ENCODE measurements around the gene PLA2G4F.

Gene PLA2G4F

GRCh38 chr15:42130246-42130986, 26.0 kb downstream of the PLA2G4F start:
- DNase-seq: no peak

GRCh38 chr15:42129364-42129763, 27.1 kb downstream of the PLA2G4F start:
- no peak for DNase-seq

- no peak for DNase-seq
These were observed 28.0 kb downstream of the PLA2G4F start for GRCh38 chr15:42128476-42128875.

- DNase-seq: no peak
These were observed 32.9 kb downstream of the PLA2G4F start for GRCh38 chr15:42123546-42123945.

- no peak for DNase-seq
These were observed 34.8 kb downstream of the PLA2G4F start for GRCh38 chr15:42121682-42122081.

DNA sequence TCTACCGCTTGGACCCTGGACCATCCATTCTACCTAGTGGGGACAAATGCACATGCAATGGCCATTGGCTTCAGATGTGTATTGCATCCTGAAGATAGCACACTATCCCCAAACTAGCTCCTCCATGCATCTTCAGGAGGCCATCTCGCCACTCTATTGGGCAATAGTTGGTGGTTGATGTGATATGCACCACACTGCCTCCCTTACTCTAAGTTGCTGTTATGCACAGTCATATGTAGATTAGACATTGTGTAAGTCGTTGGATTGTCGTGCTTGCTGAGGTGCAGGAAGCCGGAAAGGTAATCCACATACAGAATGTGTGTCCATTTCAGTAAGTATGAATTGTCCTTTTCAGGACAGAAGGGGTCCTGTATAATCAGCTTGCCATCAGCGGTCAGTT, 35.4 kb downstream of the PLA2G4F start:
- DNase-seq: no peak

DNA sequence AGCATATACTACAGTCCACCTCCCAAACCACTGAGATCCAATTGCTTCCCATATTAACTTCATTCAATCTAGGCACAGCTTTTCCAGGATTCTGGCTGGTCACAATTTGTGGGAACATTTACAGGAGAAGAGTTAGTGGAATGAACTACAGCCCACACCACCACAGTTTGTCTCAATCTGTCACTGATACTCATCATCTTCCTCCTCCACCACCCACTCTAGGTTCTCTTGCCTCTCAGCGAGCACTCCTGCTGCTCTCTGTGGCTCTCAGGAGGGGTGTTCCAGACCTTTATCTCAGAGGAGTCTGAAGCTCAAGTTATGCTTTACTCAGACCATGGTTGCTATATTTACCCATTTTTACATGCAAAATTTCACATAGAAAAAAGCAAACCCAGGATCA, 36.2 kb downstream of the PLA2G4F start:
- DNase-seq: no peak

- no peak for DNase-seq
These were observed 37.0 kb downstream of the PLA2G4F start for GRCh38 chr15:42119446-42119760.

DNA sequence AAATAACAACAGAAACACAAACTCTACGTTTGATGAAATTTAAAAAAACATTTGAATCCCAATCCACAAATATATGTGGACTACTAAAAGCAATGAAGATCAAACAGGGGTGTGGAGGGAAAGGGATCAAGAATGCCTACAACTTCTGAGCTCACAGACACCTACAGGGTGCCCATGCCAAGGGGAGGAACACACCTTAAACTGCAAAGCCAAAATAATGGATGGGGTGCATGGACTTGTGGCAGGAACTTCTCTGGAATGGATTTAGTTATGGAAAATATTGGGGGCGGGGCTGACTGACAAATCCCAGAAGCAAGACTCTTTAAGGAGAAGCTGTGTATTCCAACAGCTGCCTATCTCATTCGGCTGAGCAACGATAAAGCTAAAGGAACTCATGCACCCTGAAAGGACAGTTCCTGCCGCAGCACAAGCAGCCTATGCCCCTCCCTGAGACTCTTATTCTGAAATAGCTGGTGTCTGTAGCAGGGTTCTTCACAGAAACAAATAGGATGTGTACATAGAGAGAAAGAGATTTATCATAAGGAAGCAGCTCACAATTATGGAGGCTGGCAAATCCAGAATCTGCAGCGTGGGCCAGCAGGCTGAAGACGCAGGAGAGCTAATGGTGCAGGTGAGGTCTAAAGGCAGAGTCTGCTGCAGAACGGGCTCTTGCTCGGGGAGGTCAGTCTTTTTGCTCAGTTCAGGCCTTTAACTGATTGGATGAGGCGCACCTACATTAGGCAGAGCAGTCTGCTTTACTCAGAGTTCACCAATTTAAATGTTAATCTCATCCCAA, 37.6 kb downstream of the PLA2G4F start:
- DNase-seq: no peak

- DNase-seq: no peak
These were observed 44.5 kb downstream of the PLA2G4F start for GRCh38 chr15:42111924-42112323.

DNA sequence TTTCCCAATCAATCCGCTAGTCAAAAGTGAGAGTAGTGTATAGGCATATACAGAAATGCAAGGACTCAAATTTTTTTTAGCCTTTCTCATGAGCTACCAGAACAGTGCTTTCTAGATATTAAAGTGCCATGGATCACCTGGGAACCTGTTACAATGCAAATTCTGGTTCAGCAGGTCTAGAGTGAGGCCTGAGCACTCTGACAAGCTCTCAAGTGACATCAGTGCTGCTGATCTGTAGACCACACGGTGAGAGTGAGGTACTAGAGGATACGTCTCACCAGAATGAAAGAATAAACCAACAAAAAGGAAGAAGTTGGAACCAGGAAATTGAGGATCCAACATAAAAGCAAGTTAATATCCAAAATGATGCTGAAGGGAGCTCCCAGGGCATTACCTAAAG, 46.1 kb downstream of the PLA2G4F start:
- DNase-seq: no peak

GRCh38 chr15:42108806-42109205, 47.6 kb downstream of the PLA2G4F start:
- DNase-seq: no peak

DNA sequence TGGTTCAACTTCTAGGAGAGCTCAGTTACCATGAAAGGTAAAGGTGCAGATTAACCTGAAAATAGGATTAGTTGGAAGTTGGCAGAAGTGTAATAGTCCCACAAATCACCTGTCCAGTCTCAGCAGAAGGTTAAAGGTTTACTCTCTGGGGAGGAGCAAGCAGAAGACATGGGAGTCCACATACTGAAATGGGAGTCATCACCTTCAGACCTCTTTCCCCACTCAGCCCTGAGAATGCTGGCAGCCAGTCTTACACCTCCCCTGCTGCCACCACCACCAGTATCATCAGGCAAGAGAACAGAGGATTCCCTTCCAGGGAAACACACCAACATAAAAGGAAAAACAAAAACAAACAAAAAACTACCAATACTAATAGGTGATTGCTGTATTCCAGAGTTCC, 48.2 kb downstream of the PLA2G4F start:
- no peak for DNase-seq

DNA sequence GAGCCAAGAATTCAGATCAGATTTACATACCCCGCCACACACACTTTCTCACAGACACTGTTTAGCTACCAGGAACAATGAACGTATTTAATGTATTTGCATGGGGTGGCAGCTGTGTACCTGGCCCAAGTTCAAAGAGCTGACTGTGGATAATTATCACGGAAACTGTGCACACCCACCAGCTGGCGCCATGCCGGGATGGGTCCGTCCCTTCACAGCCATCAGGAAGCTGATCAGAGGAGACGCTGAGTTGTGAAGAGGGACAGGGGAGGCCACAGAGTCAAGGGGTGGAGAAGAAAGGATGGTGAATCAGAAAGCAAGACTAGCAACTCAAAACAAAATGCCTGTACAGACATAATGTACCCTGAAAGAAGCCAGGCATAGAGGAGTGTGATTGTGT, 49.0 kb downstream of the PLA2G4F start:
- no peak for DNase-seq

GRCh38 chr15:42106288-42106687, 50.1 kb downstream of the PLA2G4F start:
- no peak for DNase-seq

GRCh38 chr15:42104095-42104891, 52.1 kb downstream of the PLA2G4F start:
- DNase-seq: peak; percentile 40

DNA sequence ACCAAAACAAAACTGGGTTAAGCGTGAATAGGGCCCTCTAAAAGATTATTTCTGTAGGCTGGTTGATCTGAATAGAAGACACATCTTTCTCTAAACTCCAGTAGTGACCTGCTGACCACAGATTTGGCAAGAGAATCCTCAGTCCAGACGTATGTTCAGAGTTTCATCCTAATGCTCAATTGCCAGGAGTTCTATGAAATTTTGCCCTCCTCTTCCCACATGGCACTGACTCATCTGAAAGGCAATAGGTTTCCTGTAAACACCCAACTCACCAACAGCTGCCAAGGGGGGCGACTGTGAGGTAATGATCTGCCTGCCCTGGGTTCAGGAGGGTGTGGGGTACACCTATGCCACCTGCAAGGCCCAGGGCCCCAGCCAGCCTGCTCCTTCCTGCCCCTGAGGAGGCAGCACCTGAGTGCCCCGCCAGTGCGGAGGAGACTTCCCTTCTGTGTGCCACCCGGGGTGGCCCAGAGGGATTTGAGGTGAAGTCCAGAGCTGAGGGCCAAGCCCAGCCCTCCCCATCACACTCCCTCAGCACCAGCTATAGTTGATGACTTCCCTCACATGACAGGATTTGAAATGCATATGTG, 53.7 kb downstream of the PLA2G4F start:
- no peak for DNase-seq

- peak; percentile 89 for DNase-seq
These were observed 54.6 kb downstream of the PLA2G4F start for GRCh38 chr15:42101861-42102260.

DNA sequence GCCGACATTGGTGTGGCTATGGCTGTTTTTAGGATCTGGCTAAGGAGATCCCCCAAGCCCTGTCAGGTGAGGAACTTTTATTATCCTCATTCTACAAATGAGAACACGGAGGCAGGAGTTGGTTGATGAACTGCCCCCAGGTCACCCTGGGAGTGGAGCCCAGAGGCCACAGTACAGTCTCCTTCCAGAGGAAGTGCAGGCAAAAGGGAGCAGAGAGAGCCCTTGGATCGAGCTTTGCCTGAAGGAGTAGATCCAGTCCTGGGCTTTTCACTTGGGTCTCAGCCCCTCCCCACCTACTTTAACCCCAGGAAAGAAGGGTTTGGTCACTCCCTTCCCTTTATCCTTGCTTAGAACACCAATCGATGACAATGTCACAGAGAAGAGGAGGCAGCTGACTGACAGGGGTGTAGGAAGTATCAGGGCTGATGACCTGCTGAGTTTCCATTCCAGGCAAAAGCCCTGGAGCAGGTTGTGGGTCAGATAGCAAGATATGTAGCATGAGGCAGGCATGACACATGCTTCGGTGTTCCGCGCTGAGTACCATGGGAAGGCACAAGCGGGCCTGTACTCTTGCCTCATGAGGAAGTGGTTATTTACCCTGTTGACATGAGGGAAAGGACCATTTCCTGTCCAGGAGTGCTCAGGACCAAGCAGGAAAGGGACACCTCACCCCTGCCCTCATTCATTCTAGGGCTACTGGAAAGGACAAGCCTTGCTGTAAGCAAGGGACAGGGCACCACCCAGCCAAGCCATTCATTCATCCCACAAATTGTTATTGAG, 56.2 kb downstream of the PLA2G4F start:
- no peak for DNase-seq

- DNase-seq: no peak
These were observed 59.4 kb downstream of the PLA2G4F start for GRCh38 chr15:42097018-42097417.

- no peak for DNase-seq
These were observed 61.9 kb downstream of the PLA2G4F start, which contains the start of gene PLA2G4D for GRCh38 chr15:42094512-42094963. Gene PLA2G4D (minus strand): TSS chr15:42094562. CDS start chr15:42094459, 103 bp downstream.

DNA sequence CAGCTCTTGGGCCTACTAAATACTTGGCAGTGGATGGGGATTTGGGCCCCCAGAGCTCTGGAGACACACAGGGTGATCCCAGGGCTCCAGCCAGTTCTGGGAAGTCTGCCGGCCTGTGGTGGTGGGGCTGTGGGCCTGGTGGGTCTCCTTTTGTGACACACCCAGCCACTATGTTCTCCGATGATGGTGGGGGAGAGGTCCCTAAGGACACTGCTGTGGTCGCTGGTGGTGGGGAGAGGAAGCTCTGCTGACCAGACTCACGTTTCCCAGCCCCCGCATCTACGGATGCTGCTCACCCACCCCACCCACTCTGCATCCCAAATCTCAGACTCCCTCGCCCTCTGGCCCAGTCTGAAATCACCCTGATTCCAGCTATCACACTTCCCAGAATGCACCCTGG, 62.5 kb downstream of the PLA2G4F start:
- DNase-seq: no peak

Measured in fibroblast of skin of scalp (primary cell).